NCI-H774 (cell line): ENCODE measurements around the gene TMEM45A.
"Not testable (repeated sequence)": the region's sequence is repeated elsewhere in the genome, so short reads cannot be mapped to it uniquely, and the experiment has no call there.

Experiments
- DNase-seq: peaks from one replicate; lab custom pipeline; 2025; lab: John Stamatoyannopoulos, UW

The TMEM45A gene

GRCh38 chr3:100492059-100493006 lies at the start of gene TMEM45A:
Gene TMEM45A, plus strand, starts transcription at chr3:100492619. Its CDS starts 62,593 bp downstream, at chr3:100555212.
- DNase-seq = peak; percentile 95

DNA sequence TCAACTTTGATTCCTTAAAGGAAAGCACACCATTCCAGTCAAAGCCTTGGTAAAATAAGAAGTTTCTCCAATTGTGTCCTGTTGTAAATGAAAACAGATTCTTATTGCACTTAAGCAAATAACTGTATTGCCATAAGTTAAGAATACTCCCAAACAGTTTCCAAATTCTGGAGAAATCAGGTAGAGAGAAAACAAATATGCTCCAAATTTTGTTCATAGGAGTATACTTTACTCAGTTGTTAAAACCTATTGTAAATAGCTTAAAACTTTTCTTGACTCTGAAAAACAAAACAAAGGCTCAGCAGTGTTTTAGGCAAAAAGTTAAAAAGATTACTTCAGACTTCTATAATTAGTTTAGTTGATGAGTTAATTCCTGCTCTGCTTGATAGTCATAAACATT lies 48.7 kb upstream of the TMEM45A start:
- no peak for DNase-seq

DNA sequence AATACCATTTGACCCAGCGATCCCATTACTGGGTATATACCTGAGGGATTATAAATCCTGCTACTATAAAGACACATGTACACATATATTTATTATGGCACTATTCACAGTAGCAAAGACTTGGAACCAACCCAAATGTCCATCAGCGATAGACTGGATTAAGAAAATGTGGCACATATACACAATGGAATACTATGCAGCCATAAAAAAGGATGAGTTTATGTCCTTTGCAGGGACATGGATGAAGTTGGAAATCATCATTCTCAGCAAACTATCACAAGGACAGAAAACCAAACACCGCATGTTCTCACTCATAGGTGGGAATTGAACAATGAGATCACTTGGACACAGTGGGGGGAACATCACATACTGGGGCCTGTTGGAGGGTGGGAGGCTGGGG lies 45.4 kb upstream of the TMEM45A start:
- not testable (repeated sequence) for DNase-seq

- DNase-seq = no peak
Measured at GRCh38 chr3:100448079-100448478, 44.3 kb upstream of the TMEM45A start.

DNA sequence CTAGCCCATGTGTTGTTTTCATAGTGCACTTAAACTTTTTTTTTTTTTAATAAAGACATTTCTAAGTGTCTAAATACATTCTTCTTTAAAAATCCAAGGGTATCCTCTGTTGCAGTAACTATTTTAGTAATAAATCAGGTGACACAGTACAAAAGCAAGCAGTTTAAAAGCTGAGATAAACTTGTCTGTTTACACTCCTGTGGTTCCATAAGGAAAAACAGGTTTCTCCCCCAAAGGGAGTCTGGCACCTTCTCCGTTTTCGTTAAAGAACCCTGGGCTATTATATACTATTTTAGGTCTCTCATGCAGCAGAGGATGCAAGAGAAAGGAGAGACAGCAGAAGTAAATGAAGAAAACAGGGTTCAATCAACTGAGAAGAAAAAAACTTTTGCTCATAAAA lies 43.2 kb upstream of the TMEM45A start:
- DNase-seq = no peak

GRCh38 chr3:100454677-100455076 lies 37.7 kb upstream of the TMEM45A start:
- DNase-seq = no peak

DNA sequence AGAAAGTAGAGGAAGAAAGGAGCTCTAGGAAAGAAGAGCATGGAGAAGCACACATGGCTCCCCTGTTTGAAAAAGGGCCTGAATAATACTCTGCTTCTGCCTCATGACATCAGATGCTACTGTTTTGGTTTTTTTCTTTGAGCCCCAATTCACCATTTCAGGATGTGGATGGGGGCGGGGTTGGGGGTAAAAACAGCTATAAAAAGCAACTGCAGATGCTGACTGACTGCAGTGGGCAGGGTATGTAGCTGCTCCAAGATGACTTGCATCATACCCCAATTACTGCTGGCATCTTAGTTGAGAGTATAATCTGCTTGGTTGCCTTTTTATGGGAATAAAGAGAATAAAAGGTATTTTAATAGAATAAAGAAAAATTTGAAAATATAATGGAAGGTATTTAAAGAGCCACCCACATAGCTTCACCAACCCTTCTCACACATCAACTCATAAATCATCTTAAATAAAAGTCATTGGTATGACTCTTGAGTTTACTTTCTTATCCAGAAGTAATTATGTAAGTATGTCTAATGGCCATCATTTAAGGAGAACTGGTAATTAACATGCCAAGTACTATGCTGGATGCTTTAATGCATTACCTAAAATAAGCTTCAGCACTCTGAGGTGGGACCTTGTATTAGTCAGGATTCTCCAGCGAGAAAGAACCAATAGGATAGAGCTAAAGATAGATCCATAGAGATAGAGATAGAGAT lies 36.4 kb upstream of the TMEM45A start:
- no peak for DNase-seq

GRCh38 chr3:100456745-100457144 lies 35.7 kb upstream of the TMEM45A start:
- no peak for DNase-seq

DNA sequence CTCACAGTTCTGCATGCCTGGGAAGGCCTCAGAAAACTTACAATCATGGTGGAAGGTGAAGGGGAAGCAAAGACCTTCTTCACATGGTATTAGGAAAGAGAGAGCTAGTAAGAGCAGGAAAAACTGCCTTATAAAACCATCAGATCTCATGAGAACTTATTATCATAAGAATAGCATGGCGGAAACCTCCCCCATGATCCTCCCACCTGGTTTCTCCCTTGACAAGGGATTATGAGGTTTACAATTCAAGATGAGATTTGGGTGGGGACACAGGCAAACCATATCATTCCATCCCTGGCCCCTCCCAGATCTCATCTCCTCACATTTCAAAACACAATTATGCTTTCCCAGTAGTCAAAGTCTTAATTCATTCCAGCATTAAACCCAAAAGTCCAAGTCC lies 34.6 kb upstream of the TMEM45A start:
- no peak for DNase-seq

DNA sequence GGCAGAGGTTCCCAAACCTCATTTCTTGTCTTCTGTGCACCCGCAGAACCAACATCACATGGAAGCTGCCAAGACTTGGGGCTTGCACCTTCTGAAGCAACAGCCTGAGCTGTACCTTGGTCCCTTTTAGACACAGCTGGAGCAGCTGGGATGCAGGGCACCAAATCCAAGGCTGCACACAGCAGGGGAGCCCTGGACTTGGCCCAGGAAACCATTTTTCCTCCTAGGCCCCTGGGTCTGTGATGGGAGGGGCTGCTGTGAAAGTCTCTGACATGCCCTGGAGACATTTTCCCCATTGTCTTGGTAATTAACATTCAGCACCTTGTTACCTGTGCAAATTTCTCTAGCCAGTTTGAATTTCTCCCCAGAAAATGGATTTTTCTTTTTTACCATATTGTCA lies 33.6 kb upstream of the TMEM45A start:
- no peak for DNase-seq

- peak; percentile 58 for DNase-seq
Measured at GRCh38 chr3:100463002-100463401, 29.4 kb upstream of the TMEM45A start.

DNA sequence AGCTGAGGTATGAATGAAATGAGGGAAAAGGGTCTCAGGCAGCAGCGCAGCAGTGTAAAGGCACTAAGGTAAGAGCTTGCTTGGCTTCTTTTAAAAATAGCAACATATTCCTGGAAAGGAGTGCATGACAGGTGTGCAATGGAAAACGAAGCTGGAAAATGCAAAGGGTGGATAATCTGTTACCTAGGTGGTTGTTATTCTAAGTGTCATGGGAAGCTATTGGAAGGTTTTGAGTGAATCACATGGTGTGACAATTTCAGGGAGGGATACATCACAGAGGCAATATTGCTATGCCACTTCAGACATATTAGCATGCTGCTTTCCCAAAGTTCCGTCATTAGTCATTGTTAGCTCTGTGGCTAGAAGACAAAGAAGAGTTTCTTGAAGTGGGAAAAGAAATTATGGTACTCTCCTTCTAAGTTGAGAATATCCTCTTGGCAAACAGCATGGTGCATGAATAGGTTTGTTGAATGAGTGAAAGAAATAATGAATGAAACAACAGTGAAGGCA lies 28.7 kb upstream of the TMEM45A start:
- no peak for DNase-seq

DNA sequence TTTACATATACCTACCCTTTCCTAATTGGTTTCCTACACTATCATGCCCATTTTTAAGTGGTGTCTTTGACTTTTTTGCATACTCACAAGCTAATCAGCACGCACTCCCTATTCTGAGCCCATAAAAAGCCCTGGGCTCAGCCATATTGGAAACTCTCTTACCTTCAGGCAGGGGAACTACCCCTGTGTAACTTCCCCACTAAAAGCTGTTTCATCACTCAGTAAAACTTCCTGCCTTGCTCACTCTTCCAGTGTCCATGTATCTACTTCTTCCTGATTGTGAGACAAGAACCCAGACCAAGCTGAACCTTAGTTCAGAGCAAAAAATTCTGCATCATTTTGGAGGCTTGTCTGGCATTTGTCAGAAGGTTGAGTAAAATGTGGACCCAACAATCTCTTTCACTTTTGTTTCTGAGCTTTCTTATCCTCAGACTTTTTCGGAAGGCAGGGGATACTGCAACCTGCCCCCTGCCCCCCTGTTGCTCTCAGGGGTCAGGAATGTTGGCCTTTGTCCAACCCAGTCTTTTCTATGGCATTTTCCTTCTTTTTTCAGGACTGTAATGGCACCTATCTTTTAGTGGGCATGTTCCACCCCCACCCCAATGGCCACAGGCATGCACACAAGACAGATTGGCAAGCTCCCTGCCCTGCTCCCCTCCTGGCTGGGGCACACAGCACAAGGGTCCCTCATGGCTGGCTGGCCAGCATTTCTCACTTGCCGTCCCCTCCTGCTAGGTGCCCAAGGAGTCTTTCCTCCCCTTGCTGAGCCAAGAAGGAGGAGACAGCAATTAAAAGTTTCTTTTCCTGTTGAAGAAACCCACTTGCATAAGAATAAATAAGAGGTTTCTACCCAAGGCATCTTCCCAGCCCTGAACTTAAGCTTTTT lies 26.3 kb upstream of the TMEM45A start:
- no peak for DNase-seq

DNA sequence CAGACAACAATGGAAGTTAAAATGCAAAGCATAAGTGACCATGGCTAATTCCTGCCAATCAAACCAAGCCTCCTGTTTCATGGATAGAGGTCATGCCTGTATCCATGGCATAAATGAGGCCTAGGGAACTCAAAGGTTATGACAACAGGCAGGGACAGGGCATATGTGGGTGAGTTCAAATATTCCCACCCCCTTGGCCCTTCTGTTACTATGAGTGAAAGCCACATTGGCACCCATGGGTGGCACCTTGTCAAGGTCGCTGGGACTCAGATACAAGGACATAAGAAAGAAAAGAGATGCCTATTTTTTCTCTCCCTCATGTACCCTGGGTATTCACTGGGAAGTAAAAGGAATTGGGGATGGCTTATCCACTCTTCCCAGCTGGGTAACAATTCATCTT lies 25.3 kb upstream of the TMEM45A start:
- no peak for DNase-seq

GRCh38 chr3:100468676-100469075 lies 23.7 kb upstream of the TMEM45A start:
- DNase-seq = no peak

GRCh38 chr3:100470951-100471350 lies 21.5 kb upstream of the TMEM45A start:
- DNase-seq = no peak

GRCh38 chr3:100471444-100471843 lies 21.0 kb upstream of the TMEM45A start:
- no peak for DNase-seq

DNA sequence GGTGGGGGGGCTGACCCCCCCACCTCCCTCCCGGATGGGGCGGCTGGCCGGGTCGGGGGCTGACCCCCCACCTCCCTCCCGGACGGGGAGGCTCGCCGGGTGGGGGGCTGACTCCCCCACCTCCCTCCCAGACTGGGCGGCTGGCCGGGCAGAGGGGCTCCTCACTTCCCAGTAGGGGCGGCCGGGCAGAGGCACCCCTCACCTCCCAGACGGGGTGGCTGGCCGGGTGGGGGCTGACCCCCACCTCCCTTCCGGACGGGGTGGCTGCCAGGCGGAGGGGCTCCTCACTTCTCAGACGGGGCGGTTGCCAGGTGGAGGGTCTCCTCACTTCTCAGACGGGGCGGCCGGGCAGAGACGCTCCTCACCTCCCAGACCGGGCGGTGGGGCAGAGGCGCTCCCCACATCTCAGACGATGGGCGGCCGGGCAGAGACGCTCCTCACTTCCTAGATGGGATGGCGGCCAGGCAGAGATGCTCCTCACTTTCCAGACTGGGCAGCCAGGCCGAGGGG lies 14.5 kb upstream of the TMEM45A start:
- not testable (repeated sequence) for DNase-seq

DNA sequence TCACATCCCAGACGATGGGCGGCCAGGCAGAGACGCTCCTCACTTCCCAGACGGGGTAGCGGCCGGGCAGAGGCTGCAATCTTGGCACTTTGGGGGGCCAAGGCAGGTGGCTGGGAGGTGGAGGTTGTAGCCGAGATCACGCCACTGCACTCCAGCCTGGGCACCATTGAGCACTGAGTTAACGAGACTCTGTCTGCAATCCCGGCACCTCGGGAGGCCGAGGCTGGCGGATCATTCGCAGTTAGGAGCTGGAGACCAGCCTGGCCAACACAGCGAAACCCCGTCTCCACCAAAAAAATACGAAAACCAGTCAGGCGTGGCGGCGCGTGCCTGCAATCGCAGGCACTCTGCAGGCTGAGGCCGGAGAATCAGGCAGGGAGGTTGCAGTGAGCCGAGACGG lies 13.9 kb upstream of the TMEM45A start:
- not testable (repeated sequence) for DNase-seq

DNA sequence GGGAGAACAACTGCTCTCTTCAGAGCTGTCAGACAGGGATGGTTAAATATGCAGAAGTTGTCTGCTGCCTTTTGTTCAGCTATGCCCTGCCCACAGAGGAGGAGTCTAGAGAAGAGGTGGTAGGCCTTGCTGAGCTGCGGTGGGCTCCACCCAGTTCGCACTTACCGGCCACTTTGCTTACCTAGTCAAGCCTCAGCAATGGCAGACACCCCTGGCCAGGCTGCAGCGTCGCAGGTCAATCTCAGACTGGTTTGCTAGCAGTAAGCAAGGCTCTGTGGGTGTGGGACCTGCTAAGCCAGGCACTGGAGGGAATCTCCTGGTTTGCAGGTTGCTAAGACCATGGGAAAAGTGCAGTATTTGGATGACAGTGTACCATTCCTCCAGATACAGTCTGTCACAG lies 12.3 kb upstream of the TMEM45A start:
- no peak for DNase-seq

DNA sequence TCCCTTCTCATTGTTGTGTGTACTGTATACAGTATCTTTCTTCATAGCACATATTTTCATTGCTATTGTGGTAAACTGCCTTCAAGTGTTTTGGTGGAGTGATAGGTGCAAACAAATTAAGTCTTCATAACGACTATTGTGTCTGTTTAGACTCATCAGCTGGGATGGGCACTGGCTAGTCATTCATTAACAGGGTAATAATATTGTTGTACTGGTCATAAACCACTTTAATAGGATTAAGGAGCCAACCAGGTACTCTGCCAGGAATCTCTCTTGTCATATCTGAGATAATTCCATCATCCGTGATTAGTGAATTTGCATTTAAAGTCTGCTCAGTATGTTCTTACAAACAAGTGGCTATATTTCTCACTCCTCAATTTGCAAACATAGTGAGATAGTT lies 10.2 kb upstream of the TMEM45A start:
- DNase-seq = no peak

DNA sequence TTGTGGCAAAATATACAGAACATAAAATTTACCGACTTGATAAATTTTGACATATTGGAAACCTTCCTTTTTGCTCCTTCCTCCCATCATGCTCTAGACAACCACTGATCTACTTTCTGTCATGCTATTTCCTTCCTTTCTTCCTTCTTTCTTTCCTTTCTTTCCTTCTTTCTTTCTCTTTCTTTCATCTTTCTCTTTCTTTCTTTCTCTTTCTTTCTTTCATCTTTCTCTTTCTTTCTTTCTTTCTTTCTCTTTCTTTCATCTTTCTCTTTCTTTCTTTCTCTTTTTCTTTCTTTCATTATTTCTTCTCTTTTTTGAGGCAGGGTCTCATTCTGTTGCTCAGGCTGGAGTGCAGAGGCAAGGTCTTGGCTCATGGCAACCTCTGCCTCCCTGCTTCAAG lies 8.9 kb upstream of the TMEM45A start:
- no peak for DNase-seq
